HCT116 (cell line): ENCODE measurements around the gene RPL10. TPM values are rescaled to one million over a fixed set of nuclear protein-coding genes. Genes with fewer than 3 reads are reported as not detected.

Experiments
- ATAC-seq: fragments of 200-7000 bp; cut with Tn5 transposase; 2 replicates; pipeline ENCODE4 v1.9.1; 2020; ENCODE audit warnings: mild to moderate bottlenecking, moderate library complexity
- BruUV-seq: library from RNA; stranded (reverse); fragments of 400-500 nt; replicated peaks from 2 replicates; lab custom pipeline; 2021; lab: Mats Ljungman, UMichigan
- CTCF ChIA-PET: fragments of 300-600 bp; sonication (Branson Sonifier 250); formaldehyde crosslinking; loops from one replicate; lab custom pipeline; 2021; ENCODE audit warnings: antibody characterized with exemption; lab: Charles Lee
- POLR2A ChIA-PET: fragments of 300-600, 350-600 bp; sonication (Branson Sonifier 250); formaldehyde crosslinking; loops from one replicate; lab custom pipeline; 2021; ENCODE audit warnings: antibody characterized with exemption; lab: Charles Lee
- RAD21 ChIA-PET, 2 experiments: fragments of 300-600 bp; sonication (Branson Sonifier 250); formaldehyde crosslinking; loops; one replicate each; lab custom pipeline; 2023; ENCODE audit warnings: low total read pairs in 2 of 2; ENCODE audit not compliant: uncharacterized antibody in 2 of 2, unreplicated experiment in 2 of 2, low non-redundant PET in 1 of 2; lab: Charles Lee
- DNase-seq: peaks from one replicate; pipeline ENCODE4 v3.0.0-alpha.2; 2010; ENCODE audit warnings: low read depth, low spot score
- H2AFZ ChIP-seq: fragments of 200-600 bp; shearing (Covaris generic), sonication (generic); 2 replicates; pipeline ENCODE4 v1.6.1; 2017; ENCODE audit warnings: low read depth, mixed run types, mixed read lengths, antibody characterized with exemption, low read length; ENCODE audit not compliant: poor library complexity, severe bottlenecking
- H3K27ac ChIP-seq: 2 replicates; pipeline ENCODE4 v1.5.1; 2012; ENCODE audit warnings: low read depth, low read length
- H3K27me3 ChIP-seq: fragments of 200-600 bp; sonication (generic); 2 replicates; pipeline ENCODE4 v1.6.1; 2016; ENCODE audit warnings: mixed run types, low read length, mixed read lengths; ENCODE audit not compliant: insufficient read depth
- H3K36me3 ChIP-seq, 2 experiments: fragments of 200-500 bp in 1 of 2; fragments of 200-600 bp in 1 of 2; sonication (Bioruptor generic) in 1 of 2; sonication (generic) in 1 of 2; 2 replicates each; pipeline versions ENCODE4 v1.5.1 to v1.6.1; 2014 to 2016; ENCODE audit warnings: low read length in 2 of 2, inconsistent platforms in 1 of 2, mixed read lengths in 1 of 2, mixed run types in 1 of 2; ENCODE audit not compliant: insufficient read depth in 2 of 2, control insufficient read depth in 1 of 2
- H3K4me1 ChIP-seq, 2 experiments: fragments of 200-600 bp in 1 of 2; sonication (generic) in 1 of 2; 2 replicates each; pipeline versions ENCODE4 v1.5.1 to v1.6.1; 2012 to 2017; ENCODE audit warnings: low read length in 2 of 2, inconsistent platforms in 1 of 2, mild to moderate bottlenecking in 1 of 2, mixed read lengths in 1 of 2, mixed run types in 1 of 2, moderate library complexity in 1 of 2; ENCODE audit not compliant: insufficient read depth in 2 of 2, control insufficient read depth in 1 of 2
- H3K4me2 ChIP-seq: fragments of 200-600 bp; sonication (generic); 2 replicates; pipeline ENCODE4 v1.6.1; 2017; ENCODE audit warnings: mixed run types, low read length, mixed read lengths
- H3K4me3 ChIP-seq, 2 experiments: fragments of 200-600 bp in 1 of 2; sonication (generic) in 1 of 2; replicated peaks in 1 of 2; 2 replicates each; pipeline ENCODE4 v1.5.1; 2011 to 2016; ENCODE audit warnings: low read length in 2 of 2, control low read depth in 1 of 2, low read depth in 1 of 2, mild to moderate bottlenecking in 1 of 2, mixed read lengths in 1 of 2, mixed run types in 1 of 2
- H3K79me2 ChIP-seq: fragments of 200-600 bp; sonication (generic); 2 replicates; pipeline ENCODE4 v1.6.1; 2017; ENCODE audit warnings: mild to moderate bottlenecking, mixed run types, low read length, moderate library complexity, mixed read lengths; ENCODE audit not compliant: insufficient read depth
- H3K9ac ChIP-seq: fragments of 200-600 bp; sonication (generic); 2 replicates; pipeline ENCODE4 v1.6.1; 2016; ENCODE audit warnings: low read length, mixed read lengths
- H3K9me2 ChIP-seq: fragments of 200-600 bp; sonication (generic), shearing (Covaris generic); 2 replicates; pipeline ENCODE4 v1.6.1; 2017; ENCODE audit warnings: mixed run types, mild to moderate bottlenecking, moderate library complexity; ENCODE audit not compliant: insufficient read depth
- H3K9me3 ChIP-seq, 2 experiments: fragments of 200-500 bp in 1 of 2; fragments of 200-600 bp in 1 of 2; sonication (Bioruptor generic) in 1 of 2; sonication (generic) in 1 of 2; 2 replicates each; pipeline ENCODE4 v1.6.1; 2014 to 2017; ENCODE audit warnings: low read length in 2 of 2, mixed read lengths in 2 of 2, inconsistent platforms in 1 of 2, low read depth in 1 of 2, mild to moderate bottlenecking in 1 of 2, mixed run types in 1 of 2, moderate library complexity in 1 of 2; ENCODE audit not compliant: control insufficient read depth in 1 of 2, insufficient read depth in 1 of 2
- H4K20me1 ChIP-seq: fragments of 200-600 bp; sonication (generic), shearing (Covaris generic); 2 replicates; pipeline ENCODE4 v1.6.1; 2017; ENCODE audit warnings: mixed run types, mild to moderate bottlenecking, moderate library complexity; ENCODE audit not compliant: insufficient read depth
- CBX3 ChIP-seq: IDR thresholded peaks from 2 replicates; pipeline ENCODE4 v1.6.1; 2012; ENCODE audit warnings: low read depth
- CTCF ChIP-seq, 3 experiments: fragments of 200-600 bp in 1 of 3; sonication (generic) in 1 of 3; IDR thresholded peaks in 2 of 3; conservative IDR thresholded peaks in 1 of 3; 2 replicates each; pipeline ENCODE4 v1.5.1; 2012 to 2017; ENCODE audit warnings: low read depth in 2 of 3, low read length in 2 of 3, antibody characterized with exemption in 1 of 3, borderline replicate concordance in 1 of 3, control low read depth in 1 of 3, mild to moderate bottlenecking in 1 of 3, mixed read lengths in 1 of 3, mixed run types in 1 of 3, moderate library complexity in 1 of 3; ENCODE audit not compliant: insufficient read depth in 1 of 3
- EGR1 ChIP-seq: IDR thresholded peaks from 2 replicates; pipeline ENCODE4 v1.6.1; 2012; ENCODE audit warnings: low read depth
- ELF1 ChIP-seq: IDR thresholded peaks from 2 replicates; pipeline ENCODE4 v1.6.1; 2012; ENCODE audit warnings: low read depth, borderline replicate concordance
- FOSL1 ChIP-seq: IDR thresholded peaks from 2 replicates; pipeline ENCODE4 v1.6.1; 2012; ENCODE audit warnings: low read depth
- JUND ChIP-seq: IDR thresholded peaks from 2 replicates; pipeline ENCODE4 v1.6.1; 2012
- POLR2A ChIP-seq: IDR thresholded peaks from 2 replicates; pipeline ENCODE4 v1.7.0; 2011; ENCODE audit warnings: borderline replicate concordance; ENCODE audit not compliant: insufficient read depth, insufficient read length; ENCODE audit errors: extremely low read depth
- POLR2AphosphoS5 ChIP-seq: IDR thresholded peaks from 2 replicates; pipeline ENCODE4 v1.6.1; 2011; ENCODE audit warnings: mild to moderate bottlenecking, low read depth, low read length, moderate library complexity
- RAD21 ChIP-seq: IDR thresholded peaks from 2 replicates; pipeline ENCODE4 v1.6.1; 2012; ENCODE audit warnings: low read depth, mild to moderate bottlenecking
- SIN3A ChIP-seq: IDR thresholded peaks from 2 replicates; pipeline ENCODE4 v1.6.1; 2012; ENCODE audit warnings: low read depth
- SP1 ChIP-seq: IDR thresholded peaks from 2 replicates; pipeline ENCODE4 v1.6.1; 2012; ENCODE audit warnings: low read depth
- SRF ChIP-seq: IDR thresholded peaks from 2 replicates; pipeline ENCODE4 v1.6.1; 2012; ENCODE audit warnings: low read depth
- YY1 ChIP-seq: IDR thresholded peaks from 2 replicates; pipeline ENCODE4 v1.6.1; 2011; ENCODE audit warnings: low read length, low read depth, moderate library complexity, mild to moderate bottlenecking; ENCODE audit not compliant: insufficient replicate concordance; ENCODE audit errors: extremely low read depth
- ZFX ChIP-seq: fragments of 450-650 bp; IDR thresholded peaks from 2 replicates; pipeline ENCODE4 v1.6.1; 2017
- ZNF274 ChIP-seq: fragments of 200-500 bp; sonication (Bioruptor generic); IDR thresholded peaks from 2 replicates; pipeline ENCODE4 v1.6.1; 2014; ENCODE audit warnings: mild to moderate bottlenecking, low read depth, low read length, inconsistent platforms
- intact Hi-C: fragments of 100-400 bp; cut with micrococcal nuclease; formaldehyde crosslinking; loops from 2 replicates; pipeline ENCODE4 v1.10.0; 2022
- total RNA-seq: library from RNA; stranded (reverse); gene quantifications from one replicate; pipeline ENCODE4 v1.2.1, GENCODE V29; 2021; ENCODE audit not compliant: unreplicated experiment
- TF ChIP-seq, protein P1 (sequence below): IDR thresholded peaks from 2 replicates; pipeline ENCODE4 v1.6.1; 2012
- TF ChIP-seq, protein P2 (sequence below): IDR thresholded peaks from 2 replicates; pipeline ENCODE4 v1.6.1; 2011; ENCODE audit warnings: mild to moderate bottlenecking, low read length, moderate library complexity; ENCODE audit not compliant: insufficient replicate concordance; ENCODE audit errors: extremely low read depth

The RPL10 gene
- total RNA-seq, 1 experiment from 2014 or later, result 3,069 TPM

GRCh38 chrX:154403858-154404257 lies 5.7 kb downstream of the RPL10 start:
- ChIA-PET RAD21 (no interaction called here), POLR2A (no interaction called here), CTCF (no interaction called here)
- Histone ChIP-seq H3K27ac (no peak overlapping the region), H3K9ac (no peak overlapping the region), H3K79me2 (peaks cover 12% of the 10 kb centered on the region), H4K20me1 (no peaks in the 10 kb centered on the region), H3K9me3 (no peaks in the 10 kb centered on the region), H3K27me3 (no peaks in the 10 kb centered on the region), H3K4me3 (no peak overlapping the region), H3K4me1 (peaks cover 0 to 26% of the 10 kb centered on the region in 2 experiments; a peak in 2 of 4 replicates), H3K9me2 (no peaks in the 10 kb centered on the region), H3K4me2 (no peak overlapping the region), H2AFZ (no peak overlapping the region), H3K36me3 (peaks cover 0 to 21% of the 10 kb centered on the region in 2 experiments; a peak in 1 of 4 replicates)
- BruUV-seq, result no TSS peak
- no peak for TF ChIP-seq POLR2AphosphoS5
- TF ChIP-seq POLR2A, result no peak
- TF ChIP-seq ZNF274, result no peak
- no peak for TF ChIP-seq SP1
- TF ChIP-seq YY1, result no peak
- no peak for TF ChIP-seq JUND
- no peak for TF ChIP-seq RAD21
- TF ChIP-seq ZFX, result no peak
- TF ChIP-seq FOSL1, result no peak
- TF ChIP-seq, protein P1, sequence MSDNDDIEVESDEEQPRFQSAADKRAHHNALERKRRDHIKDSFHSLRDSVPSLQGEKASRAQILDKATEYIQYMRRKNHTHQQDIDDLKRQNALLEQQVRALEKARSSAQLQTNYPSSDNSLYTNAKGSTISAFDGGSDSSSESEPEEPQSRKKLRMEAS, result no peak
- TF ChIP-seq ELF1, result no peak
- no peak for TF ChIP-seq CBX3
- no peak for DNase-seq
- intact Hi-C loops, result no loop called here
- ATAC-seq, result no peak

DNA sequence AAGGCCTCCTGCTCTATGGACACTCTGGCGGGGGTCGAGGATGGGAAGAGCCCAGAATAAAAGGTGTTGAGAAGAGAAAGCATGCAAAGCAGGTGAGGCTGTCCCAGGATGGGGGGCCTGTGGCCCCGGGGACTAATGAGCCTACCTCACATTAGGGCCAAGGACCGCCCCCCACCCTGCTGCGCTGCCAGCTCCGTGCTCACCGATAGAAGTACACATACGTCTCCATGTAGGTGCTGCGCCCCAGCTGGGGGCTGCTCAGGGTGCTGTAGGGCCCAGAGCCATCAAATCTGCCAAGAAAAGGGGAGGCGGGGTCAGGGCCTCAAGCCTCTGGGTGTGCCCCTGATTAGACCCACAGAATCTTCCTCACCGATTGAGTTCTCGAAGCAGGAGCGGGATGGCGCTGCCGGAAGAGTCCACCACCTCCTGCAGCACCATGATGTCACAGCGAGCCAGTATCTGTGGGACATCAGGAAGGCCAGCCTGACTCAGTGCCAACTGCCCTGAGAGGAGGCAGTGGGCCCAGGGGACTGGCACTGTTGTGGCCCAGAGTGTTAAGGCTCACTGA lies 6.5 kb downstream of the RPL10 start:
- H3K27me3 ChIP-seq, result no peaks in the 10 kb centered on the region
- peaks cover 0 to 13% of the 10 kb centered on the region in 2 experiments; a peak in 1 of 4 replicates for H3K36me3 ChIP-seq
- ATAC-seq (no peak), DNase-seq (no peak)
- H3K9ac ChIP-seq, result no peak overlapping the region
- intact Hi-C loops, result loop anchor here (5.0 kb wide), 1 partner anchor 73 kb away; the partner anchor contains the start of gene LAGE3
- H3K4me2 ChIP-seq, result no peak overlapping the region
- H4K20me1 ChIP-seq, result no peaks in the 10 kb centered on the region
- no peak overlapping the region for H3K4me3 ChIP-seq
- RAD21 ChIA-PET, result no interaction called here
- H3K9me2 ChIP-seq, result no peaks in the 10 kb centered on the region
- H3K27ac ChIP-seq, result no peak overlapping the region
- BruUV-seq, result no TSS peak
- CTCF ChIA-PET, result no interaction called here
- H2AFZ ChIP-seq, result no peak overlapping the region
- peaks cover 3% of the 10 kb centered on the region; the same call in 1 of the 2 replicates for H3K79me2 ChIP-seq
- H3K9me3 ChIP-seq, result no peaks in the 10 kb centered on the region
- POLR2A ChIA-PET, result no interaction called here
- peaks cover 2 to 26% of the 10 kb centered on the region in 2 experiments; a peak in 3 of 4 replicates for H3K4me1 ChIP-seq
- TF ChIP-seq POLR2A (no peak), SIN3A (no peak), CTCF (IDR thresholded peaks at IDR 0.05 in 2 of 3, conservative IDR thresholded peaks at IDR 0.05 in 1 of 3; ENCODE audit: borderline replicate concordance in 1 of 3, insufficient read depth in 1 of 3, low read depth in 2 of 3, low read length in 2 of 3) (no peak), YY1 (no peak), CBX3 (no peak), ZNF274 (no peak), JUND (no peak), SRF (no peak), EGR1 (no peak)
- TF ChIP-seq, protein P2, sequence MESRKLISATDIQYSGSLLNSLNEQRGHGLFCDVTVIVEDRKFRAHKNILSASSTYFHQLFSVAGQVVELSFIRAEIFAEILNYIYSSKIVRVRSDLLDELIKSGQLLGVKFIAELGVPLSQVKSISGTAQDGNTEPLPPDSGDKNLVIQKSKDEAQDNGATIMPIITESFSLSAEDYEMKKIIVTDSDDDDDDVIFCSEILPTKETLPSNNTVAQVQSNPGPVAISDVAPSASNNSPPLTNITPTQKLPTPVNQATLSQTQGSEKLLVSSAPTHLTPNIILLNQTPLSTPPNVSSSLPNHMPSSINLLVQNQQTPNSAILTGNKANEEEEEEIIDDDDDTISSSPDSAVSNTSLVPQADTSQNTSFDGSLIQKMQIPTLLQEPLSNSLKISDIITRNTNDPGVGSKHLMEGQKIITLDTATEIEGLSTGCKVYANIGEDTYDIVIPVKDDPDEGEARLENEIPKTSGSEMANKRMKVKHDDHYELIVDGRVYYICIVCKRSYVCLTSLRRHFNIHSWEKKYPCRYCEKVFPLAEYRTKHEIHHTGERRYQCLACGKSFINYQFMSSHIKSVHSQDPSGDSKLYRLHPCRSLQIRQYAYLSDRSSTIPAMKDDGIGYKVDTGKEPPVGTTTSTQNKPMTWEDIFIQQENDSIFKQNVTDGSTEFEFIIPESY, result no peak
- TF ChIP-seq, protein P1, result no peak
